Measurements from ENCODE around the gene FAAH.
"Not testable (repeated sequence)": the region's sequence is repeated elsewhere in the genome, so short reads cannot be mapped to it uniquely, and the experiment has no call there.

DNA sequence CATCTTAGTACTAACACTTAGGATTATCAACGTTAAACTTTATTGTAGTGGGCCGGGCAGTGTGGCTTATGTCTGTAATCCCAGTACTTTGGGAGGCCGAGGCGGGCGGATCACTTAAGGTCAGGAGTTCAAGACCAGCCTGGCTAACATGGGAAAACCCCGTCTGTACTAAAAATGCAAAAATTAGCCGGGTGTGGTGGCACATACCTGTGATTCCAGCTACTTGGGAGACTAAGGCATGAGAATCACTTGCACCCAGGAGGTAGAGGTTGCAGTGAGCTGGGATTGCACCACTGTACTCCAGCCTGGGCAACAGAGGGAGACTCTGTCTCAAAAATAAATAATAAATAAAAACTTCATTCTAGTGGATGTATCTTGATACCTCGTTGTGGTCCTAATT lies 28.3 kb upstream of the FAAH start:
- not testable (repeated sequence) for TF ChIP-seq EZH2, EZH2phosphoT487 (IDR thresholded peaks at IDR 0.05)
- TF ChIP-seq, protein P1, sequence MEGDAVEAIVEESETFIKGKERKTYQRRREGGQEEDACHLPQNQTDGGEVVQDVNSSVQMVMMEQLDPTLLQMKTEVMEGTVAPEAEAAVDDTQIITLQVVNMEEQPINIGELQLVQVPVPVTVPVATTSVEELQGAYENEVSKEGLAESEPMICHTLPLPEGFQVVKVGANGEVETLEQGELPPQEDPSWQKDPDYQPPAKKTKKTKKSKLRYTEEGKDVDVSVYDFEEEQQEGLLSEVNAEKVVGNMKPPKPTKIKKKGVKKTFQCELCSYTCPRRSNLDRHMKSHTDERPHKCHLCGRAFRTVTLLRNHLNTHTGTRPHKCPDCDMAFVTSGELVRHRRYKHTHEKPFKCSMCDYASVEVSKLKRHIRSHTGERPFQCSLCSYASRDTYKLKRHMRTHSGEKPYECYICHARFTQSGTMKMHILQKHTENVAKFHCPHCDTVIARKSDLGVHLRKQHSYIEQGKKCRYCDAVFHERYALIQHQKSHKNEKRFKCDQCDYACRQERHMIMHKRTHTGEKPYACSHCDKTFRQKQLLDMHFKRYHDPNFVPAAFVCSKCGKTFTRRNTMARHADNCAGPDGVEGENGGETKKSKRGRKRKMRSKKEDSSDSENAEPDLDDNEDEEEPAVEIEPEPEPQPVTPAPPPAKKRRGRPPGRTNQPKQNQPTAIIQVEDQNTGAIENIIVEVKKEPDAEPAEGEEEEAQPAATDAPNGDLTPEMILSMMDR (IDR thresholded peaks at IDR 0.05) = not testable (repeated sequence)

Measured in neural progenitor cell (in vitro differentiated cells).